Sigmoid colon (tissue), 4 donors: ENCODE measurements around the gene KATNB1.

Experiments used
- POLR2AphosphoS5 ChIP-seq, 4 donors: sonication (generic); formaldehyde crosslinking; IDR thresholded peaks; one replicate each; pipeline ENCODE4 v1.6.1; 2017; ENCODE audit warnings: antibody characterized with exemption in 4 of 4
- TF ChIP-seq, protein P1 (sequence below), 4 experiments: fragments of 450-650 bp in 3 of 4; fragments of 200-600 bp in 1 of 4; IDR thresholded peaks; one replicate each; pipeline ENCODE4 v1.5.1; 2016 to 2019; ENCODE audit warnings: antibody characterized with exemption in 4 of 4, mild to moderate bottlenecking in 3 of 4, moderate library complexity in 2 of 4

DNA sequence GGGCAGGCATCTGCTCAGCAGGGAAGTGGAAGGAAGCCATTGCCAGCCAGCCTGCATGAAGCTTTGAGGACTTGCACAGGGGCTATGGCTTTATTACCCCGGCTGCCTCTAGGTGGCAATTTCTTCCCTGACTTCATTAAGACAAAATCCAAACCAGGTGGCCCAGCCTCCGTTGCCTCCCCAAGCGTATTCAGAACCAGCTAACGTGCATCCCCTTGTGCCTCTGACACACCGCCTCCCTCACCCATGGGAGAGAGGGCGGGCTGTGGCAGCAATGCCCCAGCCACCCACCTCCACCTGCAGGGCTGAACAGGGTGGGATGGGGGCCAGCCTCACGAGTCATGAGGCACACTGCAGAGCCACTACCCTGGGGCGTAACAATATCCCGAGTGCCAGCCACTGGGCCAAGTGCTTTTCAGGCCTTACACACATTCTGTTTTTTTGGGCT lies 59.9 kb downstream of the KATNB1 start:
- TF ChIP-seq, protein P1, sequence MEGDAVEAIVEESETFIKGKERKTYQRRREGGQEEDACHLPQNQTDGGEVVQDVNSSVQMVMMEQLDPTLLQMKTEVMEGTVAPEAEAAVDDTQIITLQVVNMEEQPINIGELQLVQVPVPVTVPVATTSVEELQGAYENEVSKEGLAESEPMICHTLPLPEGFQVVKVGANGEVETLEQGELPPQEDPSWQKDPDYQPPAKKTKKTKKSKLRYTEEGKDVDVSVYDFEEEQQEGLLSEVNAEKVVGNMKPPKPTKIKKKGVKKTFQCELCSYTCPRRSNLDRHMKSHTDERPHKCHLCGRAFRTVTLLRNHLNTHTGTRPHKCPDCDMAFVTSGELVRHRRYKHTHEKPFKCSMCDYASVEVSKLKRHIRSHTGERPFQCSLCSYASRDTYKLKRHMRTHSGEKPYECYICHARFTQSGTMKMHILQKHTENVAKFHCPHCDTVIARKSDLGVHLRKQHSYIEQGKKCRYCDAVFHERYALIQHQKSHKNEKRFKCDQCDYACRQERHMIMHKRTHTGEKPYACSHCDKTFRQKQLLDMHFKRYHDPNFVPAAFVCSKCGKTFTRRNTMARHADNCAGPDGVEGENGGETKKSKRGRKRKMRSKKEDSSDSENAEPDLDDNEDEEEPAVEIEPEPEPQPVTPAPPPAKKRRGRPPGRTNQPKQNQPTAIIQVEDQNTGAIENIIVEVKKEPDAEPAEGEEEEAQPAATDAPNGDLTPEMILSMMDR (IDR thresholded peaks at IDR 0.05) = peak in 2 of 4 experiments; percentile 23 to 43
- TF ChIP-seq POLR2AphosphoS5 (IDR thresholded peaks at IDR 0.05) = no peak
